22Rv1 (cell line): ENCODE data around the gene KCNQ4.

Experiments used
- ZFX ChIP-seq: fragments of 450-650 bp; IDR thresholded peaks from 2 replicates; pipeline ENCODE4 v1.6.1; 2017; ENCODE audit warnings: antibody characterized with exemption, borderline replicate concordance
- TF ChIP-seq, protein P1 (sequence below): fragments of 450-650 bp; IDR thresholded peaks from 2 replicates; pipeline ENCODE4 v1.5.1; 2017; ENCODE audit warnings: mild to moderate bottlenecking

DNA sequence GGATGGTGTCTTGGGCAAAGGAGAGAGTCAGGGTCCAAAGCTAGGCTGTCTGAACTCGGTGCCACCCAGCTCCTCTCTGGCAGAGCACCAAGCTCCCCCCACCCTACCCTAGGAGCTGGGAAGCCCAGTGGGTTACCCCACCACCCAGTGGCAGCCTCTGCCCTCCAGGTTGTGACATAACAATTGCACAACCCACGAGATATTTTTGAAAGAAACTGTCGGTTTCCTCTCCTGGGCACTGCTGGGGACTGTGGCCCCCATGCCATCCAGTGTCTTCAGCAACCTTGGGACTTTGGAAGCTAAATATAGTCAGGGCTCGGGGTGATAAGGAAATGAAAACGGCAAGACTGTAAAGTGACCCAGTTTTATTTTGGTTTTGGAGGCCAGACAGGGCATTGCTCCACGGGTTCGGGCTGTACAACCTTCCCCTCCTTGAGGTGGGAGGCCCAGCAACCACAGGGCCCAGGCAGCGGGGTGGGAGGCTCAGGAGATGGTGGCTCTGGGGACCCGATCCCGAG, 77.2 kb downstream of the KCNQ4 start:
- TF ChIP-seq, protein P1, sequence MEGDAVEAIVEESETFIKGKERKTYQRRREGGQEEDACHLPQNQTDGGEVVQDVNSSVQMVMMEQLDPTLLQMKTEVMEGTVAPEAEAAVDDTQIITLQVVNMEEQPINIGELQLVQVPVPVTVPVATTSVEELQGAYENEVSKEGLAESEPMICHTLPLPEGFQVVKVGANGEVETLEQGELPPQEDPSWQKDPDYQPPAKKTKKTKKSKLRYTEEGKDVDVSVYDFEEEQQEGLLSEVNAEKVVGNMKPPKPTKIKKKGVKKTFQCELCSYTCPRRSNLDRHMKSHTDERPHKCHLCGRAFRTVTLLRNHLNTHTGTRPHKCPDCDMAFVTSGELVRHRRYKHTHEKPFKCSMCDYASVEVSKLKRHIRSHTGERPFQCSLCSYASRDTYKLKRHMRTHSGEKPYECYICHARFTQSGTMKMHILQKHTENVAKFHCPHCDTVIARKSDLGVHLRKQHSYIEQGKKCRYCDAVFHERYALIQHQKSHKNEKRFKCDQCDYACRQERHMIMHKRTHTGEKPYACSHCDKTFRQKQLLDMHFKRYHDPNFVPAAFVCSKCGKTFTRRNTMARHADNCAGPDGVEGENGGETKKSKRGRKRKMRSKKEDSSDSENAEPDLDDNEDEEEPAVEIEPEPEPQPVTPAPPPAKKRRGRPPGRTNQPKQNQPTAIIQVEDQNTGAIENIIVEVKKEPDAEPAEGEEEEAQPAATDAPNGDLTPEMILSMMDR = no peak
- no peak for TF ChIP-seq ZFX
